IMR-90 (cell line): ENCODE measurements around the gene INMT.

Experiments
- FOS ChIP-seq: fragments of 150-350 bp; IDR thresholded peaks from 2 replicates; pipeline ENCODE4 v1.6.1; 2016; ENCODE audit warnings: low read depth, low read length
- MAFK ChIP-seq: IDR thresholded peaks from 2 replicates; pipeline ENCODE4 v1.6.1; 2012; ENCODE audit warnings: low read depth, low read length, improper control_type of control experiment
- POLR2A ChIP-seq: IDR thresholded peaks from 2 replicates; pipeline ENCODE4 v1.6.1; 2012; ENCODE audit warnings: mild to moderate bottlenecking, low read depth, low read length
- RAD21 ChIP-seq: IDR thresholded peaks from 2 replicates; pipeline ENCODE4 v1.6.1; 2012; ENCODE audit warnings: low read length, improper control_type of control experiment
- TF ChIP-seq, protein P1 (sequence below): conservative IDR thresholded peaks from 2 replicates; pipeline ENCODE4 v1.5.1; 2012; ENCODE audit warnings: mild to moderate bottlenecking, low read depth, low read length, improper control_type of control experiment
- TF ChIP-seq, protein P2 (sequence below): fragments of 150-350 bp; IDR thresholded peaks from 2 replicates; pipeline ENCODE4 v1.6.1; 2017; ENCODE audit warnings: mild to moderate bottlenecking, antibody characterized with exemption, low read length, low read depth

DNA sequence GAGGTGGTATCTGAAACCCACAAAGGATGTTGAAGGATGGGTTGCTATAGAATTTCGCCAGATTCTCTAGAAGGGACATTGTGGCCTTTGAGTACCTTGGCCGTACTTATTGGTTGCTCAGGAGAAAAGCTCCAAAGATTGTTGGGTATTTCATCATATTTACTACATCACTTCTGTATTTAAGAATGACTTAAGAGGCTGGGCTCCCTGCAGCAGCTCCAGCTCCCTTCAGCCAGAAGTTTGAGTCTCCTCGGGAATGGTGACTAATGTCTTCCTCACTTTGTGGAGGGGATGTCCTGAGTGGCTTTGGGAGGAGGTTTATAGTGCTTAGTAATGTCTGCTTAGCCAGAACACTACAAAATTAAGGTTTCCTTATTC, 37.4 kb downstream of the INMT start:
- TF ChIP-seq, protein P1, sequence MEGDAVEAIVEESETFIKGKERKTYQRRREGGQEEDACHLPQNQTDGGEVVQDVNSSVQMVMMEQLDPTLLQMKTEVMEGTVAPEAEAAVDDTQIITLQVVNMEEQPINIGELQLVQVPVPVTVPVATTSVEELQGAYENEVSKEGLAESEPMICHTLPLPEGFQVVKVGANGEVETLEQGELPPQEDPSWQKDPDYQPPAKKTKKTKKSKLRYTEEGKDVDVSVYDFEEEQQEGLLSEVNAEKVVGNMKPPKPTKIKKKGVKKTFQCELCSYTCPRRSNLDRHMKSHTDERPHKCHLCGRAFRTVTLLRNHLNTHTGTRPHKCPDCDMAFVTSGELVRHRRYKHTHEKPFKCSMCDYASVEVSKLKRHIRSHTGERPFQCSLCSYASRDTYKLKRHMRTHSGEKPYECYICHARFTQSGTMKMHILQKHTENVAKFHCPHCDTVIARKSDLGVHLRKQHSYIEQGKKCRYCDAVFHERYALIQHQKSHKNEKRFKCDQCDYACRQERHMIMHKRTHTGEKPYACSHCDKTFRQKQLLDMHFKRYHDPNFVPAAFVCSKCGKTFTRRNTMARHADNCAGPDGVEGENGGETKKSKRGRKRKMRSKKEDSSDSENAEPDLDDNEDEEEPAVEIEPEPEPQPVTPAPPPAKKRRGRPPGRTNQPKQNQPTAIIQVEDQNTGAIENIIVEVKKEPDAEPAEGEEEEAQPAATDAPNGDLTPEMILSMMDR = no peak
- TF ChIP-seq, protein P2, sequence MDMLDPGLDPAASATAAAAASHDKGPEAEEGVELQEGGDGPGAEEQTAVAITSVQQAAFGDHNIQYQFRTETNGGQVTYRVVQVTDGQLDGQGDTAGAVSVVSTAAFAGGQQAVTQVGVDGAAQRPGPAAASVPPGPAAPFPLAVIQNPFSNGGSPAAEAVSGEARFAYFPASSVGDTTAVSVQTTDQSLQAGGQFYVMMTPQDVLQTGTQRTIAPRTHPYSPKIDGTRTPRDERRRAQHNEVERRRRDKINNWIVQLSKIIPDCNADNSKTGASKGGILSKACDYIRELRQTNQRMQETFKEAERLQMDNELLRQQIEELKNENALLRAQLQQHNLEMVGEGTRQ = no peak
- no peak for TF ChIP-seq FOS
- TF ChIP-seq POLR2A = no peak
- no peak for TF ChIP-seq RAD21
- no peak for TF ChIP-seq MAFK
